Endothelial cell of hepatic sinusoid (primary cell): ENCODE measurements around the gene PDE10A.
"Not testable (repeated sequence)": the region's sequence is repeated elsewhere in the genome, so short reads cannot be mapped to it uniquely, and the experiment has no call there.

Experiments
- in situ Hi-C: cut with HindIII; loops from 2 replicates; pipeline ENCODE4 v1.10.0; 2017; ENCODE audit warnings: low sequenced_read_pairs

PDE10A gene

DNA sequence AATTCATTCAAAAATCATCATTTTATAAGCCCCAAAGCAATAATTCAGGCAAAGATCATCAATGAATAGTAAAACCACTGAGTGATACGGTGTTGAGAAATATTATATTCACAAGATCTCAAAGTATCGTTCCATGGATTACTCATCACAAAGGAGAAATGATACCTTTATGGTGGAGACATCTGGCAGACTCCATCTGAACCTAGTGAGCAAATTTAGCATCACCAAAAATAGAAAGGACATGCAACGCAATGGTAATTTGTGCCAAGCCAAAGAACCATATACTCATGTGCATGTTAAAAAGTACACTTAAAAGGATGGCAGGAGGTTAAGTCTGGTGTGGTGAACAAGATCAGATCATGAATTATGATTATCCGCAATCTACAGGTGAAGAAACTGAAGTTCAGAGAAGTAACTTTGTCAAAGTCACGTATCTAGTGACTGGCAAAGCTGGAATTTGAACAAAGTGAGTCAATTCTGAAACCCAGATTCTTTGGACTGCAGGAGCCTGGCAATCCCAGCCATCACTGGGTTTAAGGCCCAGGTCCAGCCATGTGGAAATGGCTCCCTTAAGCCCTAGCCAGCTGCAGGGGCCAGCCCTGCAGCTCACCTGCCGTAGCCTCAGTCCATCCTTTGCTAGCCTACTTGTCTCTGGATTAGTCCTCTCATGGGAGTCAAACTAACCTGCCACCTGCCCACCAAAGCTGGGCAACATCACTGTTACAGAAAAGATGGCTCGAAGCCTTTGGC is 68.3 kb downstream of the PDE10A start:
- in situ Hi-C loops = no loop called here

DNA sequence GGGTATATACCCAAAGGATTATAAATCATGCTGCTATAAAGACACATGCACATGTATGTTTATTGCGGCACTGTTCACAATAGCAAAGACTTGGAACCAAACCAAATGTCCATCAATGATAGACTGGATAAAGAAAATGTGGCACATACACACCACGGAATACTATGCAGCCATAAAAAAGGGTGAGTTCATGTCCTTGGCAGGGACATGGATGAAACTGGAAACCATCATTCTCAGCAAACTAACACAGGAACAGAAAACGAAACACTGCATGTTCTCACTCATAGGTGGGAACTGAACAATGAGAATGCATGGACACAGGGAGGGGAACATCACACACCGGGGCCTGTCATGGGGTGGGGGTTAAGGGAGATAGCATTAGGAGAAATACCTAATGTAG is 70.1 kb downstream of the PDE10A start:
- in situ Hi-C loops = not testable (repeated sequence)

DNA sequence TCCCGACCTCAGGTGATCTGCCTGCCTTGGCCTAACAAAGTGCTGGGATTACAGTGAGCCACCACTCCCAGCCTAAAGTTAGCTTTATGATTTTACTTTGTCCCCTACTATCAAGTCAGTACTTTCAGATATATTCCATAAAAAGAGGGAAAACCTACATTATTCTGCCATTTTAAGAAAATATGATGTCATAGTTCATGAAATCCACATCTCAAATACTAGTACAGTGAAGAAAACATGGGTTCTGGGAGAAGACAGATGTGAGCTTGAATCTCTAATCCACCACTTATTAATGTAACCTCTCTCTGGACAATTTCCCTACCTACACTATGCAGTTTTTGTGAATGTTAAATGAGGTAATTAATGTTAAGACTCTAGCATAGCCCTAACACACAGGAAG is 74.5 kb downstream of the PDE10A start:
- in situ Hi-C loops = no loop called here

DNA sequence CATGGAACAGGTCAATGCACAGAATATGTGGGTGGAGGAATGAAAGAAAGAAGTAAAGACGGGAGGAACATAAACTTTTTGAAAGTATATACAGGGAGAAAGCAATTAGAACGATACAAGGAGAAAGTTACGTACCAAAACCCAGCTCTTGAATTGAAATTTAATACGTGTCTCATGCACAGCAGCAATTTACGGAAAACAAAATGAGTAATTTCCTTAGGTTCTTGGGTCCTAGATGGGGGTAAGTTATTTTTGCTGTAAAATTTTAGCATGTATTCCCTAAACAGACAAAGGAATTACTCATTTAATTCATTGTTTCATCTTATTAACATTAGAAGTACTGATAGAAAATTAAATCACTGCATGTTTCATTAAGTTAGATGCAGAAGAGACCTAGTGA is 75.8 kb downstream of the PDE10A start:
- in situ Hi-C loops = no loop called here

DNA sequence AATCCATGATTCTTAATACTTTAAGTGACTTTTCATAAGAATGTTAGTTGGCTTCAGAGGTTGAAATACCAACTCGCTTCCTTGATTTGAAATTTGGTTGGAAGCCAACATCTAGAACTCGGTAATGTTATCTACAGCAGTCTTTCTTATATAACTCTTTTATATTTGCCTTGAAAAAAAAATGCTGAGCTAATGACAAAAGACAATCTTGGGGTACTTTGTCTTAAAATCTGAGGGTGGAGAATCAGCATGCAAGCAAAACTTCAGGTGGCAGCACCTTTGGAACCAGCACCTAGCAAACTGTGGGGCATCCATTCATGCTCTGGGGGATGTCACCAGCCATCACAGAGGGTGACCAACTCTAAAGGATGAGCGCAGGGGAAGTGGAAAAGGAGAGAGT is 76.3 kb downstream of the PDE10A start:
- in situ Hi-C loops = no loop called here

DNA sequence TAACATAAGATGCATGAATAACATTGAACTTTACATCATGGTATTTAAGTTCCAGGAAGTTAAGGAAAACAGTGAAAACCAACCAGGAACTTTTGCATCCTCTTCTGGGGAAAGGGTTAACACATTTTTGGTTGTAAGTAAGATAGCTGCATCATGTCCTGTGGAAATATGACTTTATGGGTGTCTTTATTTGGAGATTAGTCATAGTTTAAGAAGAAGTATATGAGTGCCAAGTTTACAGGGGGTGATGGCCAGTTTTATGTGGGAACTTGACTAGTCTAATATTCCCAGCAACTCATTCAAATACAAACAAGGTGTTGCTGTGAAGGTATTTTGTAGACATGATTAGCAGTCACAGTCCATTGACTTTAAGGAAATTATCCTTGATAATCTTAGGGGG is 78.0 kb downstream of the PDE10A start:
- in situ Hi-C loops = no loop called here

DNA sequence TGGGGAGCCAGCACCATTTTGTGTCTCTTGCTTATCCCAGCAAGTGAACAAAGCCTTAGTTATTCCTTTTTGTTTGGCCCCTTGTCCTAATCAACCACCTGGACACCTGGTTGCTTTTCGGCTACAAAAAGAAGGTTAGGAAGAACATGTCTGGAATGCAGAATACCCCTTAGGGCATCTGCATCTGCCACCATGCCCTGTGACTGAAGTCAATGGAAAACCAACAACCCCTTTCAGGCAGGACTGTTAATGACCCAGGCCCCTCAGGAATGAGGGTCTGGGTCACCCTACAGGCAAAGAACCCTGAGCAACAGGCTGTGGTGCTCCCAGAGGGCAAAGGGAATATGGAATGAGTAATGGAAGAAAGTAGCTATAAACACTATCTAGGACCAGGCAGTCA is 78.5 kb downstream of the PDE10A start:
- in situ Hi-C loops = no loop called here

DNA sequence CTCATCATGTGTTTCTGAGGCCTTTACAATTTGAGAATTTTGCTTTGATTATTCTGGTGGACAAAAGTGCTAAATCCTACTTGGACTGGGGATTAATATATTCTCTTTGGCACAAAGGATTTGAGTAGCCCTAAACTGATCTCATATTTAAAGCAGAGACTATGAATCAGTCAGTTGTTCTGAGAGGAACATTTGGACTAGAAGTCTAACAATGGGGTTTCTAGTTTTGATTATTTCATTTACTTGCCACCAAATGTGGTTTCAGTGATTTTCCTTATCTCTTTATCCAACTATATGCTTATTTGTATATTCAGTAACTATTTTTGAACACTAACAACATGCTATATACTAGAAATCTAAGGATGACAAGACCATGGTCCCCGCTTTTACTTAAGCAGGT is 81.4 kb downstream of the PDE10A start:
- in situ Hi-C loops = no loop called here

DNA sequence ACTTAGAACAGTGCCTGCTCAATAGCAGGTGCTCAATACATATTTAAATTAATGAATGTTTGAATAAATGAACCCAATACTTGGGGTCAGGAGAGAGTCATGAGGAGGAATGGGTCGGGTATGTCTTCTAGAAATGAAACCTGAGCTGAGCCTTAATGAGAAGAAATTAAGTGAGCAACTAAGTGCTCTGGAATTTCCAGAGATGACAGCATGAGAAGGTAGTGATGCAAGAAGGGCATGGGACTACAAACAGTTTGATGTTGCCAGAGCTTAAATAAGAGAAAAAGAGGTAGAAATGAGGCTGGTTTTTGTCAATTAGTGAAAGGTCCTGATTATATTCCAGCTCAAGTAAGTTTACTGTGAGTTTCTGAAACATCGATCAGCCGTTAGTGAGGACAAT is 82.9 kb downstream of the PDE10A start:
- in situ Hi-C loops = no loop called here

DNA sequence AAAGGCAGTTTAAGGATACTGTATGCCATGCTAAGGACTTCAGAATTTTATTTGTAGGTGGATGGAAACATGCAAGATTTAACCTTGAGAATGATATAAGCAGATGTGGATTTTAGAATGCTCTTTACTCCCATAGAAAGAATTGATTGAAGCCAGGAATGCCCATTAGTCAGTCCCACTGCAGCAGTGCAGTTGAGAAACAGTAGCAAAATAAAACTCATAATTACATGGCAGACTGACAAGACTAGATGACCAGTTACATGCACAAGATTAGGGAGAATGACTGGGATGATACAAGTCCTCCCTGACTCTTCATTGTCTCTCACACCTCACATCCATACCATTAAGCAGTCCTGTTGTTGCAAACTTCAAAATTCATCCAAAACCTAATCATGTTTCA is 83.9 kb downstream of the PDE10A start:
- in situ Hi-C loops = no loop called here

DNA sequence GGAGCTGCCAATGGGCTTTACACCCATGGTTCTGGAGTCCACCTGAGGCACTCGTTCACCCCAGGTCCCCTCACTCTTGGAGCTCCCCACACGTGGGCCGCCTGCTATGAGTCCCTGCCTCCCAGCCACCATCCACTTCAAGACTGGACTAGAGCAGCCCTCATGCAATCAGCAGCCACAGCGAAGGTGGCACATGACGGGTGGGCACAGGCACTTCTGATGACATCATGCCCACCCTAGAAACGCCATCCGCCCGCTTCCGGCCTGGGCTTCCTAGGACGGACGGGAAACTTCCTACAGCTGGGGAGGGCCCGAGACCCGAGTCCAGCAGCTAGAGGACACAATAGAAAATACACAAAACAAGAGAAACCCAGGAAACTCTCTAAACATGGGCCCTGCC is 85.5 kb downstream of the PDE10A start:
- in situ Hi-C loops = no loop called here

DNA sequence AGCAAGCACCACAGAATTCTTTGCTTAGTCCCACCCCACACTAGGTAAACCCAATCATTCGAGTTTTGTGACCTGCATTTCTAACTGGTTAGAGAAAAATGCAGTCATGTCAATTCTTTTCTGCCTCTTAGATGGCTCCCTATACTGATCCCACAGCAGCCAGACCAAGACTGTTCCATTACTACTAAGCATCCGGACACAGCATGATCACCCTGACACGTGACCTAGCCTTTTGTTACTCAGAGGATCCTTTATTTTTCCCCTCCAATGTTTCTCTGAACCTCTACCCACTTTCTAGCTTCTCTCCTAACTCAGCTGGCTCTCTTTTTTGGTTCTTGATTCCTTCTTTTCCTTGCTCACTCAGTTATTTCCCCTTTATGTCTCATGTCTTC is 87.9 kb downstream of the PDE10A start:
- in situ Hi-C loops = no loop called here

DNA sequence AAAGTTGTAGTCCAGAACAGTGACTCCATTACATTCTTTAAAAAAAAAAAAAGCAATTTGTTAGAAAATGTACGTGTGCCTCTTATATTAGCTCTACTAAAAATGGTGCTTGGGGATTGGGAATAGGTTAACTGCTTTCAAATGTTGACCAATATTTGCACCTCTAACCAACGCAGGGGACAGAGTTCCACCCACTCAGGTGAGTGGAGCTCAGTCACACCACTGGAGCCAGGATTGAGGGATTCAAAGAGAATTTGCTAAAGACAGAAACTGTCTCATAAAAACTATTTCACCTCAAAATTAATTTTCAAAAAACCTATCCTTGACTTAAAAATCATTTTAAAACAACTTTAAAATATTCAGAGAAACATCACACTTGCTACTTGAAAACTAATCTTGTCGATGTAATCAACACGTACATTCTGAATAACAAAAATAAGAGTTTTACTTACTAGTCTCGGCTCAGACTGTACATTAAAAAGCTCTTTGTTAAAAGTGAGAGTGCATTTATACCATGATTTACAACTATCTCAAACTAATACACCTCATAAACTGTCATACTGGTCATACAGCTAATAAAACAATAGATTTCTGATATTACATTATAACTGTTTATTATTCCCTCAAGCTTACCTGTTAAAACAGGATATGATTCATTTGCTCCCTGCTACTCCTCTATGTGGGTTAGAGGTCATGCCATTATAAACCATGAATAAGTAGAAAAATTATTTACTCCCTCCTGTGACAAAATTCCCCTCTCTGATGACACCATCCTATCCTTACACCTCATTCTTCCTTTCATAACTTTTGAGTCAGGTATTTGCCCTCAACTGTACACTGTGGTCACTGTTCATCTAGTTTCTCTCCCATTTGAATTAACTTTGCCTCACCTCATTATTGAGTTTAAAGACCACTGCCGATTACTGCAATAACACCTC is 88.6 kb downstream of the PDE10A start:
- in situ Hi-C loops = no loop called here

DNA sequence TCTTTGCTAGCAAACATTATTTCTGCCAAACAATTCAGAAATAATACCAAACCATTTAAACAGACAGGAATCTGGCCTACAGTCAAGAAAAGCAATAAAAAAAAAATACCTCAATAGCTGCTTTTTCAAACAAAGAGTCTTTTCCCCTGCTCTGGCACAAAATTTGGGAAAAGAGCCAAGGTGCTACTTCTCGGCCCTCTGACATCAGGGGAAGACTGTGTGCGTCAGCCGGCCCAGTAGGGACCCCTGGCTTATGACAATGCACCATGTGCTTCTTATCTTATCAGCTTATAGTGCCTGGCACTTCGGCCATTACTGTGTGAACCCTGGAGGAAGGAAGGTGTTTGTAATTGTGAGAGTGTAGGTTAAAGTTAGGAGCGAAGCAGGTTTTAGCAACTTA is 89.4 kb downstream of the PDE10A start:
- in situ Hi-C loops = no loop called here

DNA sequence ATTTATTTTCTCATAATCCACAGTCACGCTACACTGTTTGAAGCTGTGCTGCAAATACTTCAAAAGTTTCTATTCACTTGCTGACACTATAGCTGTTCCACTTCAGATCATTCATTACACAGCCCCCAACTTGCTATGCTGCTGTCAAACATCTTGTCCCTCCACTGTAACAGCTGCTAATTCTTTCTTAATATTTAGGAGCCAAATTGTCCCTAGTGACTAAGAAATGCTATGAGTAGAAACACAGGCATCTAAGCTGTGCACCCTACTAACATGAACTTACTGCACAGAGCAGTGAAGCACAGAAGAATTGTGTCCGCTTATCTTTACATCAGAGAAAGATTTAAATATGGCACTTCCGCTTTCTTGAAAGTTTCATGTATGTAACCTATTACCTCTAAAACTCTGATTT is 91.3 kb downstream of the PDE10A start:
- in situ Hi-C loops = no loop called here

DNA sequence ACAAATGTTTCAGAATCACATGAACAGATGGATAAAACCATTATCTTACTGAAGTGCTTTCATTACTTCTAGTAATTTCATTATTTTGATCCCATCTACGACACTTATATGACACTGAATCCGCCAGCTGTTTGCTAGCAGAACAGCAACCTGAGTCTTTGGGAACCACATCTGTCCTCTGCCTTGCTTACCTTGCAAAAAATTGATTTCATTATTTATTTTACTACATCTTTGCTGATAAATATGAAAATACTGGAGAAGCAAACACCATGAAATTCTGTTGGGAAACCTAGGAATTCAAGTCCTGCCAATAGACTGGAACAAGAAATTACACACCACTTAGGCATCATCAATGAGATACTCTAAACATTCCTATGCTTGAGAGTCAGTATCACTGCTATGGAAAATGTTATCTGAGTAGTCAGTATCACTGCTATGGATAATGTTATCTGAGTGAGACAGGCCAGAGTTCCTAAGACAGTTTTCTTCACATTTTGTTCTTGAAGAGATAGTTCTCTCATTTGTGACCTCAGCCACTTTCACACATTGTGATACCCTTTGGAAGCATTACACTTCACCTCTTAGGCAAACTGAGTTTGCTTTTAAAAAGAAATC is 91.9 kb downstream of the PDE10A start:
- in situ Hi-C loops = no loop called here

DNA sequence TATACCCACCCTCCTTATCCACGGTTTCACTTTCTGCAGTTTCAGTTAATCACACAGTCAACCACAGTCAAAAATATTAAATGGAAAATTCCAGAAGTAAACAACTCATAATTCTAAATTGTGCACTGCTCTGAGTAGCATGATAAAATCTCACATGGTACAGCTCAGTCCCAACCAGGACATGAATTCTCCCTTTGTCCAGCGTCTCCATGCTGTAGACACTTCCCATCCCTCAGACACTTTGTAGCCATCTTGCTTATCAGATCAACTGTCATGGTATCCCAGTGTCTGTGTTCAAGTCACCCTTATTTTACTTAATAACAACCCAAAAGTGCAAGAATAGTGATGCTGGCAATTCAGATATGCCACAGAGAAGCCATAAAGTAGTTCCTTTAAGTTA is 94.7 kb downstream of the PDE10A start:
- in situ Hi-C loops = no loop called here

DNA sequence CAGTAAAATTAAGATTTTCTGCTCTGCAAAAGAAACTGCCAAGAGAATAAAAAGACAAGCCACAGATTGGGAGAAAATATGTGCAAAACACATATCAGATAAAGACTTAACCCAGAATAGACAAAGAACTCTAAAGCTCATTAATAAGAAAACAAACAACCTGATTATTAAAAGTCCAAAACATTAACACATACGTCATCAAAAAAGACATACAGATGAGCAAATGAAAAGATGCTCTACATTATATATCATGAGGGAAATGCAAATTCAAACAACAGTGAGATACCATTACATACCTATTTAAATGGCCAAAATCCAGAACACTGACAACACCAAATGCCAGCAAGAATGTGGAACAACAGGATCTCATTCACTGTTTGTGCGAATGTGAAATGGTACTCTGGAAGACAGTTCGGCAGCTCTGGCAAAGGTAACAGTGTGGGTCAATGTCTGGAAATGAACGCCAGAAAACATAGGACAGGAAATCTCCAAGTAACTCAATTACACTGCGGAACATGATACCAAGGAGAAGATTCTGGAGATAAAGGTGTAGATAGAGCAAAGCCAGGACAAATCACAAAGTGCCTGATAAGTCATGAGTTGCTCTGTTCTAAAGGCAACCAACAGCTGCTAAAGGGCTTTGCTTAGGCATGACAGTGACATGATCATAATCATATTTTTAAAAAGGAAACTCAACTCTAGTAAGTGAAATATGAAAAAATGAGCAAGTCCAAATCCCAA is 96.8 kb downstream of the PDE10A start:
- in situ Hi-C loops = no loop called here

DNA sequence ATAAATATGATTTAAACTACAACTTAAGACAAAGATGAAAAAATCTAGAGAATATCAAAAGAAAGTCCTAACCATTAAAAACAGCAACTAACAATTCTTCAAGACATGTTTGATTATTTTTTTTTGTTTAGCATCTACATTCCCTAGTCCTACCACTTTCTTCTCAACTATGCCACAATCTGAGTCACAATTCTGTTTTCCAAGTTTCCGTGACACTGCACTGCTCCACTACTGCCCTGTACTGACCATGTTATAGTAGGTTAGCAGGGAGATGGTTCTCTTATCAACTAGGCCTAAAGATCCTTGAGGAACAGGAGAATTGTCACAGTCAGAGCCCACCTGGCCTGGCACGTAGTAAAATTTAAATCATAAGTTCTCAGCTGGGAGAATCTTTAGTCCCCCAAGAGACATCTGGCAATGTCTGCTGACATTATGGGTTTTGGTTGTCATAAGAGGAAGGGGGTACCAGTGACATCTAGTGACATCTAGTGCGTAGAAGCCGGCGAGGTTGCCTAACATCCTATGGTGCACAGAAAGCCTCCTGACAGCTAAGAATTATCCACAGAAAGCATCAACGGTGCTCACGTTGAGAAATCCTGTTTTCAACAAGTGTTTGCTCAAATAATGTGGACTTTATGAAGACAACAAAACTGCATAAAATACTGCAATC is 100.5 kb downstream of the PDE10A start:
- in situ Hi-C loops = no loop called here

DNA sequence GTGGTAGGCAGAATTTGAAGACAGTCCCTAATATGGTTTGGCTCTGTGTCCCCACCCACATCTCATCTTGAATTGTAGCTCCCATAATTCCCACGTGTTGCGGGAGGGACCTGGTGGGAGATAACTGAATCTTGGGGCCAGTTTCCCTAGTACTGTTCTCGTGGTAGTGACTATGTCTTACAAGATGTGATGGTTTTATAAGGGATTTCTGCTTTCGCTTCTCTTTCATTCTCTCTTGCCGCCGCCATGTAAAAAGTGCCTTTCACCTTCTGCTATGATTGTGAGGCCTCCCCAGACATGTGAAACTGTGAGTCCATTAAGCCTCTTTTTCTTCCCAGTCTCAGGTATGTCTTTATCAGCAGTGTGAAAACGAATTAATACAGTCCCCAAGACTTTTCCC is 103.4 kb downstream of the PDE10A start:
- in situ Hi-C loops = no loop called here

DNA sequence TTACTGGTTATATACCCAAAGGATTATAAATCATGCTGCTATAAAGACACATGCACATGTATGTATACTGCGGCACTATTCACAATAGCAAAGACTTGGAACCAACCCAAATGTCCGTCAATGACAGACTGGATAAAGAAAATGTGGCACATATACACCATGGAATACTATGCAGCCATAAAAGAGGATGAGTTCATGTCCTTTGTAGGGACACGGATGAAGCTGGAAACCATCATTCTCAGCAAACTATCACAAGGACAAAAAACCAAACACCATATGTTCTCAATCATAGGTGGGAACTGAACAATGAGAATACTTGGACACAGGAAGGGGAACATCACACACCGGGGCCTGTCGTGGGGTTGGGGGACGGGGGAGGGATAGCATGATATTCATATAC is 104.9 kb downstream of the PDE10A start:
- in situ Hi-C loops = not testable (repeated sequence)
